NCI-H1436 treated with DMSO at 0.1 percent for 48 hours (cell line): ENCODE measurements around the gene MYEOV.

Experiments used
- DNase-seq: peaks from one replicate; lab custom pipeline; 2025; lab: John Stamatoyannopoulos, UW

Gene MYEOV

DNA sequence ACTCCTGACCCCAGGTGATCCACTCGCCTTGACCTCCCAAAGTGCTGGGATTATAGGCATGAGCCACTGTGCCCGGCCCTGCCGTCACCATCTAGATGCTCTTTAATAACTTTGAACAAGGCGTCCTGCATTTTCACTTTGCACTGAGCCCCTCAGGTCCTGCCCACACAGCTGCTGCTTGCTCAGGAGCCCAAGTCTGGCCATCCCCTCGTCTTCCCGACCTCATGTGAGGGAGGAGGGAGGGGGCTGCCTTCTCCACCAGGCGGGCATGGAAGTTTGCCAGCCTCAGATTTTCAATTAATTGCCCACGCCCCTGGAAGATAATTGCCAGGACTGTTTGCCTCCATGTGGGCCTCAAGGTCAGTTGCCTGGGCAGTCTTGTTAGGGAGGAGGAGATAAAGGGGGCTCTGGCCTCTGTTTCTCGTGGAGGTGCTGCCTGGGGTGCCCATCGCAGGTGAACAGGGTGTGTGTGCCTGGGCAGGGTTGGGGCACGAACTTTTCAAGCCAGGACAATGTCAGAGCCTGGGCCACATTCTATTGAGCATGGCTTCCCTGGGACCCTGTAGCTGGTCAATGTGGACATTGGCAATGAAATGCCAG, 27.9 kb upstream of the MYEOV start:
- DNase-seq = no peak

DNA sequence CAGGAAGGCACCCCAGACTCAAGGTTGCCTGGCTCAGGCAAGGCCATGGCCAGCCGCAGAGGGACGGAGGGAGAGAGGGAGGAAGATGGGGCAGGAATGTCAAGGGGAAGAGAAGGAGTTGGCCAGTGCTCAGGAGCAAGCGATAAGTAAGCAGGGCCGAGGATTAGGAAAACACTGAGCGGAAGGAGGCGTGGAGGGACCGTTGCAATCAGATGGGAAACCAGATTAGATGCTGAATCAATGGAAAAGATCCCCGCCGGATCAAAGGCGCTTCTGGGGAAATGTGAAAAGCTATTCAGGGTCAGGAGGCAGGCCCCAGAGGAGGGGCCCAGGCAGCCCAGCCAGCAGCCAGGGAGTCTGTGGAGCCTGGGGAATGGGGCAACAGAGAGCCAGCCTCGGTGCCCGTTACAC, 26.6 kb upstream of the MYEOV start:
- DNase-seq = no peak

DNA sequence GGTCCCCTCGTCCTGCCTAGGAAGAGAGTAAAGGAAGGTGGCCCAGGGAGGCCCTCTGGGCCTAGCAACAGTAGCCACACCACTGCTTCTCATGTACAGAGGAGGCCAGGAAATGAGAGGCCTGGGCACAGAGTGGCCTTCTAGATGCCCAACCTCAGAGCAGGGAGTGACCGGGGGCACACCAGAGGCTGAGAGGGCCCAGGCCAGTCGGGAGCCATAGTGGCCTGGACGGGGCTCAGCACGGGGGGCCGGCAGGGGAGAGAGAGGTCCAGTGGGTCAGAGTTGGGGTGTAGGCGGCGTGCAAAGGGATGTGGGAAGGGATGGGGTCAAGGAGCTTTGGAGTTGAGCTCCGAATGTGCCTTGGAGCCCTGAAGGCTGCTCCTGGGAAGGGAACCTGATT, 25.0 kb upstream of the MYEOV start:
- DNase-seq = no peak

DNA sequence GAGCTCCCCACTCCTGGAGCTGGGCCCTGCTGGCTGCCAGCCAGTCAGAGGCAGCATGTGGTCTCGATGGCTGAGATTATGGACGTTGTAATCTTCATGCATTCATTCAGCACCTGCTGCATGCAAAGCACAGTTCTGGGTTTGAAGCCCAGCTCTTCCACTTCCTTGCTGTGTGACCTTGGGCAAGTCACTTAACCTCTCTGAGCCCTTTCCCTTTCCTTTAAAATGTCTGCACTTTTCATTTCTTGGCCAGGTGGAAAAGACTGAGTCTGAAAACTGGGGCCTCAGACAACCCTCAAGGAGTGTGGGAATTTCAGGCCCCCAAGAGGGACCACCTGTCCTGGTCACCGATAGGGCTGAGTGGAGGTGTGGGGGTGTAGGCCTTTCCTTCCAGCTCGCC, 24.6 kb upstream of the MYEOV start:
- DNase-seq = no peak

DNA sequence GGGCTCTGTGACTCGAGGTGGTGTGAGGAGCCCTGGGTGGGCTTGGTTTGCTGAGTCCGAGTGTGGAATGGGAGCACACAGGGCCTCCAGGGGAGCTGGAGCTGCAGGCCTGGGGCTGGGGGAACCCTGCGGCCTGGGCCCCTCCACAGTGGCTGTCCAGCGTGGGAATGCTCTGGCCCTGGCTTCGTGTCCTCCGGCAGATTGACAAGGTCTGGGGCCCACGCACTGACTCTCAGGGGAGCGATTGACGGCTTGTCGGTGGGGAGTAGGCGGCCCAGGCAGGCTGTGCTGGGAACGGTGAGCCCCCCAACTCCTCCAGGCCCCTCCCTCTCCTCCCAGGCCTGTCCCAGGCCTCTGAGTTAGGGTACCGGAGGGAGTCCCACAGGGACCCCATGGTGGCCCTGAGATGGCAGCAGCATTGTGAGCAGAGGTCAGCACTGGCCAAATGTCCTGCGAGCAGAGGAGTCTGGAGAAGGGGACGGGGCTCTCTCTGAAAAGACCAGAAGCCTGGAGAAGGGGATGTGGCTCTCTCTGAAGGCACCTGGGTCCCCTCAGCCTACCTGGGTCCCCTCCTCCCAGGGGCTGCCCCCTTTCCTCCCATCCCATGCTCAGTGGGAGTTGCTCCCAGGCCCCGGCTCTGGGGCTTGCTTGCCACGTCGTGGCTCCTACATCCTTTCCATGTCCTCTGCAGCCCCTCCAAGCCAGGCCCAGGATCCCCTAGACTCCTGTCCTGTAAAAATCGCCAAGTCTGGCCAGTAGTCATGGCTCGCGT, 23.8 kb upstream of the MYEOV start:
- no peak for DNase-seq

DNA sequence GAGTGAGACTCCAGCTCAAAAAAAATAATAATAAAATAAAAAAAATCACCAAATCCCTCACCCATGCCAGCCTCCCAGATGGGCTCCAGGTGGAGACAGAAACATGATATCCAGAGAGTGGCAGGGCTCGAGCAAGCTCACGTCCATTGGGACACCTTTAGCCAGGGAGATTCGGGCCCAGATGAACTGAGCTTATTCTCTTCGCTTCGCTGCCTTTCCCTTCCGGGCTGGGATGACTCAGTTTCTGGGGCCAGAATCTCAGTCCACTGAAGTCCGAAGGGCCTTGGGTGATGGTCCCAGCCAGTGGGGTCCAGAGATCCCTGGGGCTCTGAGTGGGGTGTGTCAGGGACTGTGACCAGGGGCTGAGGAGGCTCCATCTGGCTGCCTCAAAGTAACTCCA, 23.0 kb upstream of the MYEOV start:
- no peak for DNase-seq

DNA sequence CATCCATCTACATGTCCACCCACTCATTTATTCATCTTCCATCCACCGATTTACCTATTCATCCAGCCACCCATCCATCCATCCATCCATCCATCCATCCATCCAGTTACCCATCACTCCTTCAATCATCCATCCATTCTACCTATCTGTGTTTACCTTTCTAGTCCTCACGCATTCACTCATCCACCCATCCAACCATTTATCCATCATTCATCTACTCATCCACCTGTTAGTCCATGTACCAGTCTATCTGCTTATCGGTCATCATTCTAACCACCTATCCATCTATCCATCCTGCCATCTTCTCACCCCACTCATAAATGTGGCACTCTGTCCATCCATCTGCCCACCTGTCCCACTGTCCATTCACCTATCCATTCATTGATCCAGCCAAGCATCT, 21.9 kb upstream of the MYEOV start:
- no peak for DNase-seq

DNA sequence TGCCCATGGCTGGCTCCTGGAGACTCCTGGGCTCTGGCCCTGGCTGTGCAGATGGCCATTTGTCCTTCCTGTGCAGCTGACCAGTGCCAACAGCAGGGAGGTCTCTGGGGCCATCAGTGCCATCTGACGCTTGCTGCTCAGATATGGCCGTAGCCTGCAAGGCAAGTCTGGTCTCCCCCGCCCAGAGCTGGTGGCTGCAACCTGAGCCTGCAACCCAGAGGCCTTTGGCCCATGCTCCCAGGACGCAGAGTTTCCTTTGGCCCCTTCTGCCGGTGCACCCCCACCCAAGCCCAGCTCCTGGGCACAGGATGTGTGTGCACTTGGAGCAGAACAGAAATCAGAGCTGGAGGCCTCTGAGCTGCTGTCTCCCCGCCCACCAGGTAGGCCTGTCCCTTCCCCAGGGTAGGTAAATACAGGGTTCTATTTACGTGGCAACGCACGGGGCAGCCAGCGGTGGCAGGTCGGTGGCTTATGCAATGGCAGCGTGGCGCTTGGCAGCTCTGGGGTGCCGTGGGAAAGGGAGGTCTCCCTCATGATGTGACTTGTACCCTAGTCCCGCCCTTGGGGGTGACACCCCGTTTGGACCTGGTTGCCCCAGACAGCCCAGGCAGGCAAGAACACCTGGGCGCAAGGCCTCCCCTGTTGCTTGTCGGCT, 21.0 kb upstream of the MYEOV start:
- DNase-seq = no peak

DNA sequence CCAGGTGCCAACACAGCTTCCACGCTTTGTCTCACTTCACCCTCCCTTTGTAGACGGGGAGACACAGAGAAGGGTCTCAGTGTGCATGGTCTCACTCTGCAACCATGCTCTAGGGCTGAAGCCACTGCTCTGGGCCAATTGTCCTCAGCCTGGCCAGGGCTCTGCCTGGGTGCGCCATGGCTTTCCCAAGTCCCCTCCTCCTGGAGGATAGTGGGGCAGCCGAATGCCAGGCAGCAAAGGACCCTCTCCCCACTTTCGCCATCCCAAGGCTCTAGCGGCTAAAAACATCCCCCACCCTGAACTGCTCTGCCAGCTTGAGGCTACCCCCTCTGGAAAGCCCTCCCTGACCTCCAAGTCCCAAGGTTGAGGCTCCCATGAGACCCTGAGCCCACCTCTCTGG, 20.4 kb upstream of the MYEOV start:
- DNase-seq = no peak

DNA sequence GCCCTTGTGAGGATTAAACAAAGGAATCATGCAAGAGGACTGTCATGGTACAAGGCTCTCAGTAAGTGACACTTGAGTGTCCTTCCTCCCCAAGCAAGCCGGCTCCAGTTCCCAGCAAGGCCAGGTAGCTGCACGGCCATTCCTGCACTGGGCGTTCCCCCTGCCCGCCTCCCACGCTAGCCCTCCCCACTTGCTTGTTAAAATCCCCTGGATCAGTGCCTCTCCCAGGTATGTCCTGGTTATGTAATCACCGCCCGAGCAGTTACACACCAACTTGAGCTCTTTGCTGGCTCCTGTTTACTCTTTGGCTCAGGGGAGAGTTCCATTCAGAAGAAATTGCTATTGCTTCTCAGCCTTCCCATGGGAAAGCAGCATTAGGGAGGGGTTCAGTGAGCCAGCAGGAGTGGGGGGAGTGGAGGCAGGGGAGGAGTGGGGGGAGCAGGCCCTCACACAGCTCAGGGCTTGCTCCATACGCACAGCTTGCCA, 19.4 kb upstream of the MYEOV start:
- DNase-seq = no peak

DNA sequence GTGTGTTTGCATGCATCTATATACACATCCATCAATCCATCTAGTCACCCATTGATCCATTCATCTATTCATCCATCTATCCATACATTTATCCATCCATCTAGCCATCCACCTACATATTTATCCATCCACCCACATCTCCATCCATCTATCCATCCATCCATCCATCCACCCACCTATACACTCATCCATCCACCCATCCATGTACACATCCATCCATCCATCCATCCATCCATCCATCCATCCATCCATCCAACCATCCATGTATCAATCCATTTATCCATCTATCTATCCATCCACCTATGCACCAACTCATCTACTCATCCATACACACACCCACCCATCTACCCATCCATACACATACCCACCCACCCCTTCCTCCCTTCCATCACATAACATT, 18.8 kb upstream of the MYEOV start:
- DNase-seq = no peak

DNA sequence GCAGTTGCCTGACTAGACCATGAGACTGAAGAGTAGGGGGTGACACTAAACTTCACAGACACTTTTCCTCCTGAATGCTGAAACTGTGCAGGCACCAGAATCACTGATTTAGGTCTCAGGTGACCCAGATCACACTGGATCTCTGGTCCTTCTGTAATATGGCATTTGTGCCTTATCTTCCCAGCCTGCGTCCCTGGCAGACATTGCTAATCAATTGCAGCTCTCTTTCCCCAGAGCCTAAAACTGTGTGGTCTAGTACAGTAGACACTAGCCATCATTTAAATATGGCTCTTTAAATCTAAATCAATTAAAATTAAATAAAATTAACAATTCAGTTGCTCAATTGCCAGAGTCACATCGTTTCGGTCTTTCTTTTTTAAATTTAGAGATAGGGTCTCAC, 17.8 kb upstream of the MYEOV start:
- no peak for DNase-seq

DNA sequence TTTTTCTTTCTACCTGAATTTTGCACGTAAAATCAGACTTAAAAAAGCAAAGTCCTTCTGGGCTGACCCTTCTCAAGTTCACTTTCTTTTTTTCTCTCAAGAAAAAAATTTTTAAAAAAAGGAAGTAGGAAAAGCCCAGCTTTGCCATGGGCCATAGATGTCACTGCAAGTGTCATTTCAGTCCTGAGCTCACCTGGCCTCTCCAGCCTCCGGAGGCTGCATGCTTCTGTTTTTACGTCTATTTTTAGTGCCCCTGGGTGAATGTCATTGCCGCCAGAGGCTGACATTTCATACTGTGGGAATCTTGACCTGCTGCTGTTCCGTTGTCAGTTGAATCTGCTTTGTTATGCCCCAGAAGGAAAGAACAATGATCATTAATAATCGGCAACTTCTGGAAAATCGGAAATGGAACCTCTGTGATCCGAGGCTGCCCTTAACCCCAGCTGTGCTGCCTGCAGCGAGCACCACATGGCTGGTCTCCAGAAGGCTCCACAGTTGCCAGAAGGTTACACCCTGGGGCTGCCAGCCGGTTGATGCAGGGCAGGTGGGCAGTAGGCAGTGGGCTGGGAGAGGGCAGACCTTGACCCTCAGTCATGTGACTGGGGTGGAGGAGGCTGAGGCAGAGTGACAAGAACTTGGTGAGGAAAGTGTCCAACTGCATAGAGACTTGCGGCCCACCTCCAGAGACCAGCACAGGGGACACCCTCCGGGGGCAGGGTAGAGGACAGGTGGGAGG, 16.7 kb upstream of the MYEOV start:
- no peak for DNase-seq

DNA sequence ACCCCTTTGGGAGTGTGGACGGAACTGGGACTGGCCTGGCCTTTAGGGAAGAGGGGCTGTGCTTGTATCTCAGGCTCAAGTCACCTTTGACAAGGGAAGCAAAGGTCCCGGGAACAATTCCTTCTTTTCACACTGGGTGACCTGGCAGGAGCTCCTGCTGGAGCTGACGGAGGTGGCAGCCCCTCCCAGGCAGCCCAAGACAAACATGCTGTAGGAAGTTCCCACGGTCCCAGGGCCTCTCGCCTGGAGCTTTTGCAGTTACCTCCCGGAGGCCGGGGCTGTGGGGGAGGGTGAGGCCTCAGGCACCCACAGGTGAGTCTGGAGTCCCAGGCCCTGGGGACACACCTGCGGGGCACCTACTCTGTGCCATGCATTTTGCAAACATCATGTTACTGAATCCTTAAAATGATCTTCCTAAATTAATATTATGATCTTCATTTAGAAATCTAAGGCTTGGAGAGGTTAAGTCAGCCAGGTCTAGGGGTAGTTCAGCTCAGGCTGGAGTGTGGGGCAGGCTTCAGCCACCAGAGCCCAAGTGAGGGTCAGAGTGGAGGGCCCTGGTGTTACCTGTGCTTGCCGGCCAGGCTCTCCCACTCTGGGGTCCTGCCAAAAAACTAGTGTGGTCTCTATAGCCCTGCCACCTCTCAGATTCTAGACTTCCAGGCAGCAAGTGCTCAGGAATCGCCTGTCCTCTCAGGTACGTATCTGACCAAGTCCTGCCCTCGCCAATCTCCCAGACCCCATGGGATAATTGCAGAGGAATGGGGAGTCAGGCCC, 15.7 kb upstream of the MYEOV start:
- no peak for DNase-seq

DNA sequence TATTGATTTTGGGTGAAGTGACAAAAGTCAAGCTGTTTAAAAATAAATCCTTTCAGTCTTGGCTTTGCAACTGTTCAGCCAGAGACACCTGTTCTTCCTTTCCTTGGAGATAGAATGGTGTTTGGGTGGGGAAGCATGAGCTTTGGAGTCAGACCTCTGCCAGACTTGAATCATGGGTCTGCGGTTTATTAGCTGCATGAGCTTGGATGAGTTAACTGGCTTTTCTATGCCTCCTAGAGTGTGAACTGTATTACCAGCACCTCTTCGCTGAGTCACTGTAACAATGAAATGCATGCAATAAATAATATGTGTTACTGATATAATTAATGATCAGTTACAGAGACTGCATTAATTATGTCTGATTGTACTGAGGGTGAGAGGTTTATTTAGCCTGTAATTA, 13.5 kb upstream of the MYEOV start:
- DNase-seq = no peak

DNA sequence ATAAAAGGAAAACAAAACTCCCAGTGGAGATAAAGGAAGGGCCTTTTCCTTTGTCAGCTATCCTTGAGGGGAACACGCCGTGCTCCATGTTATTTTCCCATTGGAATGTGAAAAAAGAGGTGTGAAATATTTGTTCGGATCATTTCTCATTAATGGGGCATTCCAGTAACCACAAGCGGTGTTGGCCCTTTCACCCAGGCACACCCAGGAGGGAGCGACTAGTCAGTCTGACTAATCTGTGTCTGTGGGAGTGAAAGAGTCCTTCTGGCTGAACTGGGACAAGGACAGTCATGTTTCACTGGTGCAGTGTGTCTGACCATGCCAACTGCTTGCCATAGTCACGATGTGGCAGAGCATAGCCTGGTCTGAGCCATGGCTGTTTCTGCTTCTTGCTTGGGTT, 13.0 kb upstream of the MYEOV start:
- DNase-seq = no peak

DNA sequence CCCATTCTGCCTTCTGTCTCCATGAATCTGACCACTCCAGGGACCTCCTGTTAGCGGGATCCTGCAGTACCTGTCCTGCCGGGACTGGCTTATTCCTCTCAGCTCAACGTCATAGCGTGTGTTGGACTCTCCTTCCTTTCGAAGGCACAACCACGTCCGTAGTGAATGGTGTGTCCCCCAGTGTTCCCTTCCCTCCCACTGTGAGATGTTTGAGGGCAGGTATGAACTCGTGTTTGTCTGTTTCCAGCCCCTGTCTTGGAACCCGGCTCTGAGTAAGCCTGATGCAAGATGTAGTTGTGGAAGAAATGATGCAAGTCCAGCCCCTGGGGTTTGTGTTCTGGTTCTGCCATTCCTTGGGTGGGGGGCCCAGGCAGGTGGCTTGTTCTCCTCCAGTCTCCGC, 10.5 kb upstream of the MYEOV start:
- DNase-seq = no peak

DNA sequence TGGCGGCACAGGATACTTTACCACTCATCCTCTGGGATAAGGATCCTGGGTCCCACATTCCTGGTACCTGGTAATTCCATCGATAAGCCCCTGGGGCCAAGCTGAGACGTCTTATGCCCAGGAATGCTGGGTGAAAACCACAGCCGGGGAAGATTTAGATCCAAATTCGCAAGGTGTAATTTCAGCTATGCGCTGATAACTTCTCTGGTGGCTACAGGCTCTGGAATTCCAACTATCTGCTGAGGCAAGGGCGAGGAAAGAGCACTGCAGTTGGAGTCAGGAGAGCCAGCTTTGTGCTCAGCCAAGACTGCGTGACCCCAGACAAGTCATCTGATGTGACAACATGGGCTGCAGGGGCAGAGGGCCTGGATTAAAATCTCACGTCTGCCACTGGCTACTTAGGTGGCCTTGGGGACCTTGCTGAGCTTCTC, 9.9 kb upstream of the MYEOV start:
- no peak for DNase-seq

DNA sequence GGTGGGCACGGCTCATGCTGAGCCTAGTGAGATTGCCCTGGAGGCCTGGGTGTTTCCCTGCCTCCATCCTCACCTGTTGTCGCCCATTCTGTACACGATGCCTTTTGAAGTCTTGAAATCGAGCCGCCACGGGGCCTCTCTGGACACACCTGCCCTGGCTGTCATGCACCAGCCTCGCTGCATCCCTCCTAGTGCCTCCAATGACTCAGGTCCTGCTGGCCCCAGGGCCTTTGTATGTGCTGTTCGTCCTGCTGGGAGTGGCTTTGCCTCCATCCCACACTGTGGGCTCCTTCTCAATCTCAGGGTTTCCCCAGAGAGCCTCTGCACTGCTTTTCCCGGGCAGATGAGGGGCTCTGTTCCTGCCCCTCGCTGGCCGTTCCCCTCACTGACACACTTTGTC, 8.9 kb upstream of the MYEOV start:
- DNase-seq = no peak

DNA sequence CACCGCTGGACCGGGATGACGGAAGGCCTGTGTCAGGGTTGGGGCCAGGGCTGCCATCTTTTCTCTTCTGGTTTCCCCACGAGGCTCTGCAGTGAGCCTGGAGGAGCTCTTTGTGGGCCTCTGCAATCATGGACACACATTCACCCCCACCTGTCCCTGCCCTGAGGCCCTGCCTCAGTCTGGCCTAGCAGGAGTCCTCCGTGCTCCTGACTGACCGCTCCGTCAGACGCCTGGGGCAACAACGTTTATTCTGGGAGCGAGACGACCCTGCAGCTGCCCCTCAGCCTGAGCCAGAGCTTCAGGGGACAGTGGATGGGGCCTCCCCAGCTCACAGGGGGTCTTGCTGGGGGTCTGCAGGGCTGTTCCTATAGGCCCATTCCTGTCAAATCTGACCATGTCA, 8.2 kb upstream of the MYEOV start:
- no peak for DNase-seq

DNA sequence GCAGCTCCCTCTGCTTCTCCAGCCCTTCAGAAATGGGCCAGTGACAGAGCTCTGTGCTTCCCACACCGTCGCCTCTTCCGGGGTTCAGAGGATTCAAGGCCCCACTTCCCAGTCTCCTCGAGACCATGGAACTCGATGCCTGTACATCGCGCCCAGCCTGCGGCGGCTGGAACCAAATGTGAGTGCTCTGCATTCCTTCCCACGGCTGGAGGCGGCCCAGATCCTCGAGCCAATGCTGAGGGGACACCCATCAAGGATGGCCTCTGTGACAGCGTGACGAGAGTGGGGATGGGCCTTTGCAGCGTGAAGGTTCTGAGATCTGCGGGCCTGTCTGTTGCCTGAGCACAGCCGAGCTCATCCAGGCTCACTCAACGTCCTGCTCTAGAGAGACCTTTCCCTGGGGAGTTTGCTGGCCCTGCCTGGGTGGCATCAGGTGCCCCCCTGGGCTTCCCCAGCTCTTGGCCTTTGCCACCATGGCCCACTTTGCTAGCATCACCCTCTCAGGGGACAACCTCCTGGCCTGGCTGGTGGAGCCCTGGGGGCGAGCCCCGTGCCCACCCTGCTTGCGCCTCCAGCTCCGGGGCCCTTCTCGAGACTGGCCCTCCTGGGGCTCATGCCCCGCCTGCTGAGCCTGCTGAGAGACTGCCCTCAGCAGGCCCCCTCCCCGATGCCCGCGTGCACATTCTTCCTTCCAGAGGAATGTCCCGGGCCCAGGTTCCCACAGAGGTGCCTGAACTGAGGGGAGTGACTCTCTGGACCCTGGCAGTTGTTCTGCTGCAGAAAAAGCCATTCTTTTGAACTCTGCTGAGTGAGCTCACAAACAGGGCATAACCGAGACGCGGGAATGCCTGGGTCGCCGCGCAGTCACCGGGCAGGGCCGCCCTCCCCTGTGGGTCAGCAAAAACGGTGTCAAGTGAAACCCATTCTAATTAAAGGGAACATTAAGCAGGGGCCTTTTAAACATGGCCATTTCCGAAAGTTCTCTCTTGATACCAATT, 7.3 kb upstream of the MYEOV start:
- no peak for DNase-seq
